ENCODE results near the gene TLE4.
"Not testable (repeated sequence)": the region's sequence is repeated elsewhere in the genome, so short reads cannot be mapped to it uniquely, and the experiment has no call there.

TLE4 gene

GRCh38 chr9:79604921-79605562 lies 33.3 kb downstream of the TLE4 start:
- no peak for DNase-seq

DNA sequence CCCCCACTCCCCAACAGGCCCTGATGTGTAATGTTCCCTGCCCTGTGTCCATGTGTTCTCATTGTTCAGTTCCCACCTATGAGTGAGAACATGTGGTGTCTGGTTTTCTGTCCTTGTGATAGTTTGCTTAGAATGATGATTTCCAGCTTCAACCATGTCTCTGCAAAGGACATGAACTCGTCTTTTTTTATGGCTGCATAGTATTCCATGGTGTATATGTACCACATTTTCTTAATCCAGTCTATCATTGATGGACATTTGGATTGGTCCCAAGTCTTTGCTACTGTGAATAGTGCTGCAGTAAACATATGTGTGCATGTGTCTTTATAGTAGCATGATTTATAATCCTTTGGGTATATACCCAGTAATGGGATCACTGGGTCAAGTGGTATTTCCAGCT lies 34.8 kb downstream of the TLE4 start:
- DNase-seq: not testable (repeated sequence)

GRCh38 chr9:79609468-79610018 lies 37.8 kb downstream of the TLE4 start:
- no peak for DNase-seq

GRCh38 chr9:79610019-79610631 lies 38.4 kb downstream of the TLE4 start:
- DNase-seq: peak; percentile 93

GRCh38 chr9:79610791-79611614 lies 39.2 kb downstream of the TLE4 start:
- peak; percentile 68 for DNase-seq

GRCh38 chr9:79613145-79613544 lies 41.4 kb downstream of the TLE4 start:
- DNase-seq: no peak

DNA sequence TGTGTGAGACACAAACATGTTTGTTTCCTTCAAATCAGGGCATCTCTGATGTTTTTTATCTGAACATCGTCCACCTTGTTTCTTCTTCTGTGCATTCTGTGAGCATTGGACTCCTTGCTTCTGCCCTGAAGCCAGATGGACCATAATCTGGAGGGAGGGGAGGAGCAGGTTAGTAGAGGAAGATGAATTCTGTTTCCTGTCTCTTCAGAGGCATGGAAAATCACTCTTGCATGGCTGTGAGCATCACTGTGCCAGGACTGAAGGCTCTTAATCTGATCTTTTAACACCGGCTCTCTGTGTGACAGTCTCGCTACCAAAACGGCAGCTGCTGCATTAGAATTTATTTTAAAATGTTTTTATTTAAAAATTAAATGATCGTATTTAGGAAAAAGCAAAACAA lies 43.3 kb downstream of the TLE4 start:
- DNase-seq: peak; percentile 41

DNA sequence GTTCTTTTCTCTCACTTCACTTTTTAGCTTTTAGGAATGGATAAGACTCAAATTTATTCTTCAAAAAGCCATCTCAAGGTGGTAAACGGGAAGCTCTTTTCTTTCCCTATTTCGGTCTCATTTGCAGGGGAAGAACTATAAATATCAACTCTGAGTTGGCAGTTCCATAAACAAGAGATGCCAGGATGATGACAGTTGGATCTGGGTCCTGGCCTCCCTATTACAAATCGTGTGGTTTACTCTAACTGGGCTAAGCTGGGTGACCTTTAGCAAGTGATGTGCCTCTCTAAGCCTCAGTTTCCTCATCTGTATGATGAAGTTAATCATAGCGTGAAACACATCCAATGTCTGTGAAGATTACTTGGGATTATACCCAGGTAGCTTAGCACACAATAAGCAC lies 44.2 kb downstream of the TLE4 start:
- no peak for DNase-seq

DNA sequence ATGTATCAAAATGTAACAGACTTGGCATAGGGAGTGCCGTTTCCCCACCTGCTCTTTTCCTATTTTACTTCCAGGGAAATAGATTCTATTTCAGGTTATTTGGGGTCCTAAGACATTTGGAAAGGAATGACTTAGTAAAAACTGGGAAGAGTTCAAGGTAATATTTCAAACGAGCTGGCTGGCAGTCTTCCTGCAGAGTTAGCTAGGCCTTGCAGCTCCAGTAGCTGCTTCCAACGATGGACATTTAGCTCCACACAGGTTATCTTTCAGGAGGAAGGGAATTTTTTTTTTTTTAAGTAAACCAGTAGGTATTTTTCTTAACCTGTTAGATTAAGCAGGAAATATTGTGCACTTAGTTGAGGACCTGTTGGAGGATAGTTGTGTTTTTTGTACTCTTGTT lies 45.2 kb downstream of the TLE4 start:
- DNase-seq: no peak

DNA sequence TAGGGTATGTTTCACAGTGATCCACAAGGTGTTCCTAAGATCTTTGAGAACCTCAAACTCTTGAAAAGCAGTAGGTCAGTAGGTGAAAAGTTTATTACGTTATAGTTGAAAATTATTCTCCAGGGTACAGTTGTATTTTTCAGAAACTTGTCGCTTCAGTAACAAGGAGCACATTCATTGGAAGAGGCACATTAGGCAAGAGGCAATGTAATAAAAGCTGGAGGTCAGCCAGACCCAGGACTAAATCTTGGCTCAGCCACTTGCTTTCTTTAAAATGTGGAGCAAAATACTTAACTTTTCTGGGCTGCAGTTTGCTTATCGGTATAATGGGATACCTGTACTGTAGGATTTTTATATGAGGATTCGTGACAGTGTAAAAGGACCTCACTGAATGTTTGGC lies 45.6 kb downstream of the TLE4 start:
- DNase-seq: no peak

GRCh38 chr9:79619930-79620329 lies 48.2 kb downstream of the TLE4 start:
- no peak for DNase-seq

DNA sequence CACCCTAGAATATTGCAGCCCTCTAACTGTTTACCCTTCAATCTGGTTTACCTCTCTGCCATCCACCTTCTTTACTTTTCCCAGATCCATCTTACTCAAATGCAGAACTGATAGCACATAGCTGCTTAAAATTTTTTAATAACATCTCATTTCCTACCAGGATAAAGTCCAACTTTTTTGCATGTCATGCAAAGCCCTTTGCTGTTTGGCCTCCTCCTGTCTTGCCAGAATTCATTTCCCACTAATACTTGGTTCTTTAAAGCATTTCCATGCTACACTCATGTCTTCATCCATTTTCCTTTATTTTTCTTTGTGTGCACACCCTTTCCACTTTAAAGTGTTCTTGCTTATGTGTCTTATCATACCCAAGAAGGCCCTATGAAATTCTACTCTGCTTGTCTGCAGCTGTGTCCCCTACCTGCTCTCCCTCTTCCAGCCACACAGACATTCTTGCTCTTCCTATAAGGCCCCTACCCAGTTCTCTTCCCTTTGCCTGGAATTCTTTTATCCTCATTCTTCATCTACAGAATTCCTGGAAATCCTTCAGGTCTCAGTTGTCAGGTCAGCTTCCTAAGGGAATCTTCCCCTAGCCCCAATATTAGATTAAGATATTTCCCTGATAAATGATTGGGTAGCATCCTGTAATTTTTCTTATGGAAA lies 50.3 kb downstream of the TLE4 start:
- no peak for DNase-seq

DNA sequence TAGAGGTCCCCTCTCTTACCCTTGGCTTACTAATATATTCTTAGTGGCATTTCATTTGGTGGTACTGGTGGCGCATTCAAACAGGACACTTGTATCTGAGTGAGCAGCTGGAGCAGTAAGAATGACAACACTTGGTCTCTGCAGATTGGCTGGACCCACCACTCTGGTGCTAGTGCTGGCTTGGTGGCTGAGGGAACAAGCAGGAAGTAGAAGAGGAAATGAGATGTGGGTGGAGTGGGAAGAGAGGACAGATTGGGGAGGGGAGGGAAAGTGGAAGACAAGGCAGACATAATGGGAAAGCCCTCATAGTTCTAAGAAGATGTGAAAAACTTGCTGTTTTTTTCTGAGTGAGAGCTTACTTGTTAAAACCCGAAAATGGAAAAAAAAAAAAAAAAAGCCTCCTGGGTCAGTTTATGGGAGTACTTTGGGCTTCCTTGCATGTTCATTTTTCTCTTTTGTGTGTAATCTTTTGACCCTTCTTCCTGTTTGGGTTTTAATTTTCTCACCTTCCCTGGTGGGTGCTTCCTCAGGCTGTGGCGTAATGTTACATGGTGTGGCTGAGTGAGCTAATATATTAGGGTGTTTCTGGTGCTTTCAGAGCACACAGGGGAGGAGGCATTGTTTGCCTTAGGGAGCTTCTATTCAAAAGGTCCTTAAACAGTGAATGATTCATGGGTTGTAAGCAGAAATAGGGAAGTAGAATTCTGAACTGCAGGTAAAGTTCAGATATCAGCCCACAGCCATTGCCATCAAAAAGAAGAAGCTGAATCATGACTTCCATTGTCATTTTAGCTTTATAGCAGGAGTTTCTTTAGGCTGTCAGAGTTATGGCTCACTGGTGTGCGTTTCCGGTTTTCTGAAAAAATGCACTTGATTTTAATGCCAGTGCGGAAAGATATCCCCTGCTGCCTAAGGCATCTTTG lies 52.3 kb downstream of the TLE4 start:
- DNase-seq: peak; percentile 33

DNA sequence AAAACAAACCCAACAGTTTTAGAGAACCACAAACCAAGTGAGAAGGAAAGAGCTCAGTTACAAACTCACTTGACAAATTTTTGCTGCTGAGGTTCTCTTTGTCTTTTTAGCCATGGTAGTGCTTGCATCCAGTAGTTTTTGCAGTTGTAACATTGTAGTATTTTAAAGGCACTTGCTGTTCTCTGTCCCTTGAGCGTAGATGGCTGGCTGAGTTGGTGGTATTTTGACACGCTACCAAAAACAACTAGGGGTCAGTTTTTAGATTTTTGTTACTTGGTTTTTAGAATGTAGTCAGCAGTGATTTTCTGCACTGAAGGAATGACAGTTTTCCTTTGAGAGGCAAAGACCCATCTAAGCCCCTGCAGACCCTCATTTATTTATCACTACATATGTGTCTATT lies 58.0 kb downstream of the TLE4 start:
- DNase-seq: no peak

DNA sequence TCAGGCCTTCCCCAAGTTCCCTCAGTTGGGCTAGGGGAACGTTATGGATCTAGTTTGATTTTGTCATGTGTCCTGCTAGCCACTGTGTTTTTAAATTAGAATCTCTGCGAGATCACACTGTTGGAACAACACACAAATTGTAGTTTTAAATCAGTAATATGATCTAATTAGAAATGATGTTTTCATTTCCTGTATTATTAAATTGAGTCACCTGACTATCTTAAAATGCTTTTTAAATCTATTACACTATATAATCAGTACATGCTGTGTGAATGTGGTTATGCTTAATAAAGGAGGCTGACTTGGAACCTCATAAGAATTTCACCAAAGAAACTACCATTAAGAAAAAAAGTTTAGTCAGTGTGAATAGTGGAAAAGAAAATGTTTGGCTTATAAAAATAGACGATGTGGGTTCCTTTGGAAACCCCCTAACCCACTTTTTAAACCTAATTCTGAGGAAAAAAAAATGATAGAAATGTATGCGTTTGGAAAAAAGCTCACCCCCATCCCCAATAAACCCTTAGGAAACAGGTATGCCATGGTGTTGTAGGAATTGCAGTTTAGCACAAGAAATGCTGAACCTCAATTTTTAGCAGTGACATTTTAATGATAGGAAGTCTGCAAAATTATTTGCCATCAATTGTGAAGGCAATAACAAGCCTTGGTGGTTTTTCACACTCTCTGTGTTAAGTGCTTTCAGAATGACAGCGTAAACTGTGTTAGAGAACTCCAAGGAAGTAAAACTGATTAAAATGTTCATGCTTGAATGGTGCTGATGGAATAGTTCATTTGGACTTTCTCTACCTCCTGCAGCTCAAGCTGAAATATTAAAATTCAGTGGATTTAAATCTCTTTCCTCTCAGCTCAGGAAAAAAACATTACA lies 59.0 kb downstream of the TLE4 start:
- peak; percentile 33 for DNase-seq

- no peak for DNase-seq
These were observed 60.3 kb downstream of the TLE4 start for GRCh38 chr9:79632060-79632459.

- no peak for DNase-seq
These were observed 60.9 kb downstream of the TLE4 start for GRCh38 chr9:79632705-79633104.

DNA sequence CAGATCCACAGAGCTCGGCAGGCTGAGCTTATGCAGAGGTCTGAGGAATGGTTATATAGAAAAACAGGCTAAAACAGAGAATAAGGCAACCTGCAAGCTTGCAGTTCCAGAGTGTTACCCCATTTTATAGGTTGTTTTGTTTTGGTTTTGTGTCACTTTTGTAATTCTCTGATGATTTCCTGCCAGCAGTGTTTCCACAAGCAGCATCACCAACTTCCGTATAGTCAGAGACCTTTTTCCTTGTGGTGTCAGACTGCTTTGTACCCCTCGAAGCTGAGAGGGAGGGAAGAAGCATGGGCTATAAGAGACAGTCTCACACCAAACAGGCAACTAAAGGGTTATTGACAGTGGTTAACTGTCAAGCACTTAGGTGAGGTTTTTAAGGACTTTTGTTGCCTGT lies 61.8 kb downstream of the TLE4 start:
- no peak for DNase-seq

- DNase-seq: no peak
These were observed 65.6 kb downstream of the TLE4 start for GRCh38 chr9:79637177-79637925.

- DNase-seq: no peak
These were observed 67.0 kb downstream of the TLE4 start for GRCh38 chr9:79638806-79639205.
